Endothelial cell of hepatic sinusoid (primary cell): ENCODE measurements around the gene LRRC51.
"Not testable (repeated sequence)": the region's sequence is repeated elsewhere in the genome, so short reads cannot be mapped to it uniquely, and the experiment has no call there.

ENCODE experiments used
- in situ Hi-C: cut with HindIII; loops from 2 replicates; pipeline ENCODE4 v1.10.0; 2017; ENCODE audit warnings: low sequenced_read_pairs

Gene LRRC51

GRCh38 chr11:72103754-72104167, 23.1 kb downstream of the LRRC51 start:
- in situ Hi-C loops, result loop anchor here (5.0 kb wide), 1 partner anchor 76 kb away; no protein-coding TSS in a partner anchor

GRCh38 chr11:72105888-72106287, 25.2 kb downstream of the LRRC51 start, which contains the start of gene TOMT:
TOMT (plus strand) TSS chr11:72105924; CDS start chr11:72105952, 28 bp downstream.
- in situ Hi-C loops, result no loop called here

GRCh38 chr11:72111300-72112142, 30.9 kb downstream of the LRRC51 start:
- in situ Hi-C loops, result no loop called here

- in situ Hi-C loops, result no loop called here
These were observed 31.7 kb downstream of the LRRC51 start, which contains the start of gene ANAPC15 for GRCh38 chr11:72112143-72112977. ANAPC15 (minus strand) TSS chr11:72112695; CDS start chr11:72111276, 1,419 bp downstream.

GRCh38 chr11:72112978-72113808, 32.5 kb downstream of the LRRC51 start:
- in situ Hi-C loops, result no loop called here

- in situ Hi-C loops, result no loop called here
These were observed 33.9 kb downstream of the LRRC51 start for GRCh38 chr11:72114570-72114969.

GRCh38 chr11:72116019-72116755, 35.5 kb downstream of the LRRC51 start:
- in situ Hi-C loops, result loop anchor here (5.0 kb wide), 1 partner anchor 76 kb away; the partner anchor contains the start of gene FOLR1

GRCh38 chr11:72119198-72119597, 38.5 kb downstream of the LRRC51 start:
- in situ Hi-C loops, result loop anchor here (5.0 kb wide), 1 partner anchor 73 kb away; the partner anchor contains the start of gene FOLR1

- in situ Hi-C loops, result no loop called here
These were observed 40.3 kb downstream of the LRRC51 start for GRCh38 chr11:72120930-72121329.

GRCh38 chr11:72122607-72123006, 42.0 kb downstream of the LRRC51 start:
- in situ Hi-C loops, result no loop called here

GRCh38 chr11:72123117-72123653, 42.5 kb downstream of the LRRC51 start:
- in situ Hi-C loops, result no loop called here

- in situ Hi-C loops, result no loop called here
These were observed 43.4 kb downstream of the LRRC51 start for GRCh38 chr11:72124046-72124445.

- in situ Hi-C loops, result no loop called here
These were observed 45.3 kb downstream of the LRRC51 start for GRCh38 chr11:72125956-72126355.

GRCh38 chr11:72127923-72128322, 47.3 kb downstream of the LRRC51 start:
- in situ Hi-C loops, result no loop called here

- in situ Hi-C loops, result no loop called here
These were observed 48.7 kb downstream of the LRRC51 start for GRCh38 chr11:72129381-72129780.

GRCh38 chr11:72132646-72133045, 52.0 kb downstream of the LRRC51 start:
- in situ Hi-C loops, result no loop called here

- in situ Hi-C loops, result not testable (repeated sequence)
These were observed 54.8 kb downstream of the LRRC51 start, which contains the start of gene FOLR3 for GRCh38 chr11:72135473-72135872. FOLR3 (plus strand) TSS chr11:72135725; CDS start chr11:72135953, 228 bp downstream.

- in situ Hi-C loops, result no loop called here
These were observed 55.4 kb downstream of the LRRC51 start for GRCh38 chr11:72135891-72136683.
